ENCODE measurements around the gene HOXA11. TPM values are rescaled to one million over a fixed set of nuclear protein-coding genes. Genes with fewer than 3 reads are reported as not detected.

HOXA11 gene
- total RNA-seq, 5 donors from 2014 or later (not counting 1 experiment from before 2014, with no cell fraction given) = not detected

DNA sequence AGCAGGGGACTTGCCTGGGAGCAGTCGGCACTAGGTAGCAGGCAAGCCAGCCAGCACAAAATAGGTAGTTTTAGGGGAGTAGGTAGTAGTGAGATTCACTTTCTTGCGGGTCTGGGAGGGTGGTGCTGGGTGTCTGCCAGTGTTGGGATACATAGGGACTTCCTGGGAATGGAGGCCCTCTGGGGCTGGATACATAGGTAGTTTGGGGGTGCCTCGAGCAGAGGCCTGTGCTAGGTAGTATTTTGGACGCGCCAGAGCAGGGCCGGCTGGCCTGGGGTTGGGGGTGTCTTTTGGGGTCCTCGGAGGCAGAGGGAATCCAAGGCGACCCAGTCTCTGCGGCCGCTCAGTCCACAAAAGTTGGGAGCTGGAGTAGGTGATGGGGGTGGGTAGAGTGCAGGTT is 30.7 kb downstream of the HOXA11 start:
- ChIA-PET CTCF (interaction anchor here (0.6 to 1.6 kb wide), 4 partner anchors 42 to 472 kb away, joined by 3 to 4 read pairs (median 3); no protein-coding TSS in a partner anchor), POLR2A (no interaction called here)
- peaks cover 2 to 95% of the 10 kb centered on the region in 2 experiments for H3K27me3 ChIP-seq (replicated peaks in 1 of 2; ENCODE audit: control insufficient read depth in 2 of 2, extremely low read depth in 1 of 2, insufficient read depth in 2 of 2, low read length in 1 of 2)
- no peak overlapping the region for H3K27ac ChIP-seq (ENCODE audit: low read length)
- no peaks in the 10 kb centered on the region for H3K36me3 Mint-ChIP-seq
- H3K27ac Mint-ChIP-seq = no peak overlapping the region
- peak overlapping the region in 1 of 2 donors; percentile 66 for H3K4me3 ChIP-seq (ENCODE audit: control insufficient read depth in 1 of 2, extremely low read depth in 1 of 2, low read length in 1 of 2)
- WGBS (ENCODE audit: insufficient coverage) = 93% methylated on average over 8 of the region's 10 CpGs
- DNase-seq (no peak), ATAC-seq (replicated peaks in 1 of 4) (no peak)
- H3K4me1 ChIP-seq (ENCODE audit: control insufficient read depth in 1 of 2, extremely low read depth in 1 of 2, insufficient read depth in 2 of 2, low read length in 2 of 2) = peaks cover 15 to 68% of the 10 kb centered on the region in 2 experiments
- H3K36me3 ChIP-seq (ENCODE audit: control insufficient read depth in 2 of 2, extremely low read depth in 1 of 2, insufficient read depth in 1 of 2, low read length in 1 of 2) = no peaks in the 10 kb centered on the region
- no peaks in the 10 kb centered on the region for H3K9me3 Mint-ChIP-seq
- H3K27me3 Mint-ChIP-seq = peaks cover 79 to 91% of the 10 kb centered on the region in 2 donors
- H3K9me3 ChIP-seq = no peaks in the 10 kb centered on the region
- H3K4me3 Mint-ChIP-seq = peak overlapping the region in 2 of 3 donors; percentile 9 to 84
- peaks cover 59 to 71% (median 66%) of the 10 kb centered on the region in 3 donors for H3K4me1 Mint-ChIP-seq

DNA sequence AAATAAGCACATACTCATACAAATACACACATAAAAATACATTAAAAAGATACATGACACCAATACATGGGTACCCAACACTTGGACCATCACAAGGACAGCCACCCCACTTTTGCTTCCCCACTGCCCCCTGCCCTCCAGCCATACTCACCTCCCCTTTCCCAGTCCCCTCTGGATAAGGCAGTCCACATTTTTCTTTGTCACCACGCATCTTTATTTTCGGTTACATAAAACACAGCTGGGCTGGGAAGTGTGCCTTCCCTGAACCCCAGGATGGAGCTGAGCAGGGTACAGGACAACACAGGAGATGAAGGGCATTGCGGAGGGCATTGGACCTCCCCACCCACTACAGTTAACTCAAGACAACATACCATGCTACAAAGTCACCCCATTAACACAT is 31.5 kb downstream of the HOXA11 start:
- peaks cover 73 to 91% of the 10 kb centered on the region in 2 donors for H3K27me3 Mint-ChIP-seq
- DNase-seq (no peak), ATAC-seq (replicated peaks in 1 of 4) (no peak)
- peak overlapping the region in 1 of 3 donors; percentile 84 for H3K4me3 Mint-ChIP-seq
- Histone ChIP-seq H3K4me1 (ENCODE audit: control insufficient read depth in 1 of 2, extremely low read depth in 1 of 2, insufficient read depth in 2 of 2, low read length in 2 of 2) (peaks cover 15 to 67% of the 10 kb centered on the region in 2 experiments), H3K4me3 (ENCODE audit: control insufficient read depth in 1 of 2, extremely low read depth in 1 of 2, low read length in 1 of 2) (no peak overlapping the region), H3K27ac (ENCODE audit: low read length) (no peak overlapping the region), H3K9me3 (no peaks in the 10 kb centered on the region), H3K27me3 (replicated peaks in 1 of 2; ENCODE audit: control insufficient read depth in 2 of 2, extremely low read depth in 1 of 2, insufficient read depth in 2 of 2, low read length in 1 of 2) (peaks cover 0 to 95% of the 10 kb centered on the region in 2 experiments), H3K36me3 (ENCODE audit: control insufficient read depth in 2 of 2, extremely low read depth in 1 of 2, insufficient read depth in 1 of 2, low read length in 1 of 2) (no peaks in the 10 kb centered on the region)
- peaks cover 56 to 65% (median 63%) of the 10 kb centered on the region in 3 donors for H3K4me1 Mint-ChIP-seq
- CTCF ChIA-PET = interaction anchor here (1.1 to 1.6 kb wide), 3 partner anchors 7 to 472 kb away, joined by 3 to 4 read pairs (median 4); no protein-coding TSS in a partner anchor
- peak overlapping the region in 1 of 2 donors; percentile 41 for H3K27ac Mint-ChIP-seq
- WGBS (ENCODE audit: insufficient coverage) = no CpG with 5 or more reads among the region's 3 CpGs
- H3K9me3 Mint-ChIP-seq = no peaks in the 10 kb centered on the region
- POLR2A ChIA-PET = no interaction called here
- H3K36me3 Mint-ChIP-seq = no peaks in the 10 kb centered on the region

DNA sequence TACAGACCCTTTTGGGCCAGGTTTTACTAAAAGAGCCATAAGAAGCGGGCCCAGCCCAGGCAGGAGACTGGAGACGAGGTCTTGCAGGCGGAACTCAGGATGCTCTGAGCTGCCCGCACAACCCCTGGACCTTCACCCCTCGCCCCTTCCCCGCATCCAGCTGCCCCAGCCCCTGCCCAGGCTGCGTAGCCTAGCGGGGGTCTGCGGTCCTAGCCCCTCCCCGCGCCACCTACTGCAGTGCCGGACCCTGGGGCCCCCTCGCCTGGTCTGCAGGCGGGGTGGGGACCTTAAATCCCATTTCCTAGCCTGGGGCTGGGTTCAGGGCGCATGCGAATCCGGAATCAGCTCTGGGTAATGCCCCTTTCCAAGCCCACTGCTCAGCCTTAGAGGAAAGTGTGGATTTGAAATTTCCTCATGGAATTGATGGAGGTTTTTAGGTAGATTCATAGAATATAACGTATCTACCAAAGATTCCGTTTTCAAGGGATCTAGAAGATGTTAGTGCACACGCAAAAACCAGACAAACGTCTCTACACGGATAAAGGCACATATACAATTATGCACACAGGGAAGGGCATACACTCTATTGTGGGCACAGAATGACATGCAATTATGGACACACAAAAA is 32.1 kb downstream of the HOXA11 start:
- no peaks in the 10 kb centered on the region for H3K9me3 Mint-ChIP-seq
- Histone ChIP-seq H3K9me3 (no peaks in the 10 kb centered on the region), H3K36me3 (ENCODE audit: control insufficient read depth in 2 of 2, extremely low read depth in 1 of 2, insufficient read depth in 1 of 2, low read length in 1 of 2) (no peaks in the 10 kb centered on the region), H3K4me1 (ENCODE audit: control insufficient read depth in 1 of 2, extremely low read depth in 1 of 2, insufficient read depth in 2 of 2, low read length in 2 of 2) (peaks cover 15 to 69% of the 10 kb centered on the region in 2 experiments), H3K27ac (ENCODE audit: low read length) (no peak overlapping the region), H3K4me3 (ENCODE audit: control insufficient read depth in 1 of 2, extremely low read depth in 1 of 2, low read length in 1 of 2) (no peak overlapping the region), H3K27me3 (replicated peaks in 1 of 2; ENCODE audit: control insufficient read depth in 2 of 2, extremely low read depth in 1 of 2, insufficient read depth in 2 of 2, low read length in 1 of 2) (peaks cover 0 to 95% of the 10 kb centered on the region in 2 experiments)
- no peak for ATAC-seq (replicated peaks in 1 of 4)
- H3K4me3 Mint-ChIP-seq = peak overlapping the region in 1 of 3 donors; percentile 84
- H3K27ac Mint-ChIP-seq = no peak overlapping the region
- WGBS (ENCODE audit: insufficient coverage) = 52% methylated on average over 14 of the region's 22 CpGs
- peaks cover 59 to 65% (median 65%) of the 10 kb centered on the region in 3 donors for H3K4me1 Mint-ChIP-seq
- no peaks in the 10 kb centered on the region for H3K36me3 Mint-ChIP-seq
- CTCF ChIA-PET = interaction anchor here in 1 of 2 donors (0.6 to 1.4 kb wide), 2 partner anchors 8 to 43 kb away, joined by 4 to 5 read pairs; no protein-coding TSS in a partner anchor
- POLR2A ChIA-PET = no interaction called here
- no peak for DNase-seq
- peaks cover 74 to 92% of the 10 kb centered on the region in 2 donors for H3K27me3 Mint-ChIP-seq

DNA sequence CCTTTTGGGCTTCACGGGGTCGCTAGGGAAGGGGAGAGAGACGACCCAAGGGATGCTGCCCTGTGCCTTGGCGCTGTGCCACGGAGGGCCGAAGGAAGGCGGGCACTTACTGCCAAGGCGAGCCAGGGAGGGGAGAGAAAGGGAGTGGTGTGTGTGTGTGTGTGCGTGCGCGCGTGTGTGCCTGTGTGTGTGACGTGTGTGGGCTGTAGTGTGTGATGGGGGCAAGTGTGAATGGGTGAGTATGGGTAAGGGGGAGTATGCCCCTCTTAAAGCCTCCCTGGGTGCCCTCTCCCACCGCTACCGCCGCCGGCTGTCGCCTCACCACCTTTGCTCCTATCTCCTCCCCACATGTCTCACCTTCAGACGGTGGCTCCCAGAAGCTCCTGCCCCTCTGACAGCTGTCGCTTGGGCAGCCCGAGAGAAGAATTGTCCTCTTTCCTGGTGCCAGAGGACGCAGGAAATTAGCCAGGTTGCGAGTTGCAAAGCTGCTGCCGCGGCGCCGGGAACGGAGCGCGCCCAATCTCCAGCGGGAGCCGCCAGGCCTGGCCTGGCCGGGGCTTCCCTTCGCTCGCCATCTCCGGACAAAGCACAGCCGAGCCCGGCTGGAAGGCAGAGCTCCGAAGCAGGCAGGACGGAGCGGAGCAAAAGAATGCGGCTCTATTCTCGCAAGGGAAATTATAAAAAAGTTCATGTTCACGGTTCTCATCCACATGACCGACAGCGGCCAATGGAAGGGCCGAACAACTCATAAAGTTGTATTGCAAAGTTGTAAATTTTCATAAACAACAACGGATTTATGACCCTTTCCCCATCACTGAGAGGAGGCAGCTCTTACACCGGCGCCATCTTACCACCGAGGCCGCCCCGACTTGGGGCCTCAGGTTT is 32.9 kb downstream of the HOXA11 start, which contains the start of gene HOXA3:
TSS of gene HOXA3 (minus strand) at position 653 of the 885 bp plus-strand sequence. CDS start 41,943 bp downstream, outside the sequence.
- no peaks in the 10 kb centered on the region for H3K36me3 ChIP-seq (ENCODE audit: control insufficient read depth in 2 of 2, extremely low read depth in 1 of 2, insufficient read depth in 1 of 2, low read length in 1 of 2)
- ChIA-PET CTCF (interaction anchor here (0.6 to 2.4 kb wide), 5 partner anchors 9 to 44 kb away, joined by 4 to 8 read pairs (median 4); no protein-coding TSS in a partner anchor), POLR2A (interaction anchor here in 1 of 2 donors (0.6 kb wide), 1 partner anchor 449 kb away, joined by 3 read pairs; no protein-coding TSS in a partner anchor)
- peaks cover 15 to 72% of the 10 kb centered on the region in 2 experiments for H3K4me1 ChIP-seq (ENCODE audit: control insufficient read depth in 1 of 2, extremely low read depth in 1 of 2, insufficient read depth in 2 of 2, low read length in 2 of 2)
- ATAC-seq (replicated peaks in 1 of 4) = no peak
- 4% methylated on average over 33 of the region's 53 CpGs for WGBS (ENCODE audit: insufficient coverage)
- peaks cover 0 to 95% of the 10 kb centered on the region in 2 experiments for H3K27me3 ChIP-seq (replicated peaks in 1 of 2; ENCODE audit: control insufficient read depth in 2 of 2, extremely low read depth in 1 of 2, insufficient read depth in 2 of 2, low read length in 1 of 2)
- H3K4me1 Mint-ChIP-seq = peaks cover 55 to 64% (median 60%) of the 10 kb centered on the region in 3 donors
- H3K27ac ChIP-seq (ENCODE audit: low read length) = no peak within 1 kb of the TSS
- H3K27me3 Mint-ChIP-seq = peaks cover 69 to 90% of the 10 kb centered on the region in 2 donors
- DNase-seq = peak in 1 of 35 experiments; percentile 13
- H3K36me3 Mint-ChIP-seq = no peaks in the 10 kb centered on the region
- H3K9me3 ChIP-seq = no peaks in the 10 kb centered on the region
- no peak within 1 kb of the TSS for H3K27ac Mint-ChIP-seq
- no peaks in the 10 kb centered on the region for H3K9me3 Mint-ChIP-seq
- H3K4me3 ChIP-seq (ENCODE audit: control insufficient read depth in 1 of 2, extremely low read depth in 1 of 2, low read length in 1 of 2) = peak within 1 kb of the TSS; percentile 44 to 46
- peak within 1 kb of the TSS; percentile 60 to 84 (median 61) for H3K4me3 Mint-ChIP-seq

DNA sequence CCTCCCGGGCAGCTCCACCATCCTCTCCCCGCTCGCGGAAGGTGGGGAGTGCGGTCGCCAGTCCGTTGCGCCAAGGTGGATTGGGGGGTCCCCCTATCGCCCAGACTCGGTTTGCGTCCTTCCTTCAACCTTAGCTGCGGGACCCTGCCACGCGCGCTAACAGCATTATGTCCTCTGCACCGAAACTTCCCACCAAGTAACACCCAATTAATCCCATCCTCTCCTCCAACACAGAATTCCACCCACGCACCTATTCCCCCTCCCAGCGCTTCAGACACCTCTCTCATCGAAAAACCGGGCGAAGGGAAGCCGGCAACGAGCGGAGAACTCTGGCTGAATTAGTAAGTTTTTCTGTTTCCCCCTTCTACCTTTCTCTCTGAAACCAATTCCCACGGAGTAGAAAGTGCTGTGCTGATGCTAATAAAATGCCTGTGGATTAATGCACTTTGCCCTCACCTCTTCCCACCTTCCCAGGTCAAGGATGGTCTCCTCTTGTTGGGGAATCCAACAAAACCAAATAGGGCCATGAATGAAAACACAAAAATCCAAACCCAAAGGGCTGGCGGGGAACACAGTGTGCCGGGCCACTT is 33.6 kb downstream of the HOXA11 start:
- DNase-seq (peak in 1 of 35 experiments; percentile 12), ATAC-seq (replicated peaks in 1 of 4) (peak in 2 of 4 experiments; percentile 12 to 34)
- Histone ChIP-seq H3K27ac (ENCODE audit: low read length) (no peak overlapping the region), H3K27me3 (replicated peaks in 1 of 2; ENCODE audit: control insufficient read depth in 2 of 2, extremely low read depth in 1 of 2, insufficient read depth in 2 of 2, low read length in 1 of 2) (peaks cover 0 to 95% of the 10 kb centered on the region in 2 experiments), H3K4me1 (ENCODE audit: control insufficient read depth in 1 of 2, extremely low read depth in 1 of 2, insufficient read depth in 2 of 2, low read length in 2 of 2) (peaks cover 15 to 68% of the 10 kb centered on the region in 2 experiments), H3K9me3 (no peaks in the 10 kb centered on the region), H3K4me3 (ENCODE audit: control insufficient read depth in 1 of 2, extremely low read depth in 1 of 2, low read length in 1 of 2) (peak overlapping the region; percentile 44 to 46), H3K36me3 (ENCODE audit: control insufficient read depth in 2 of 2, extremely low read depth in 1 of 2, insufficient read depth in 1 of 2, low read length in 1 of 2) (no peaks in the 10 kb centered on the region)
- ChIA-PET CTCF (interaction anchor here (0.6 to 3.3 kb wide), 7 partner anchors 8 to 33 kb away, joined by 3 to 9 read pairs (median 4); partner anchors contain the start of genes HOXA11 (in 1 of the 2) and HOXA4 (in 1 of the 2)), POLR2A (interaction anchor here in 1 of 2 donors (0.6 kb wide), 1 partner anchor 449 kb away, joined by 3 read pairs; no protein-coding TSS in a partner anchor)
- H3K27me3 Mint-ChIP-seq = peaks cover 73 to 92% of the 10 kb centered on the region in 2 donors
- peaks cover 56 to 64% (median 57%) of the 10 kb centered on the region in 3 donors for H3K4me1 Mint-ChIP-seq
- WGBS (ENCODE audit: insufficient coverage) = 3% methylated on average over 11 of the region's 27 CpGs
- no peaks in the 10 kb centered on the region for H3K9me3 Mint-ChIP-seq
- H3K4me3 Mint-ChIP-seq = peak overlapping the region; percentile 60 to 63 (median 61)
- H3K36me3 Mint-ChIP-seq = no peaks in the 10 kb centered on the region
- H3K27ac Mint-ChIP-seq = no peak overlapping the region
